A549 (cell line): ENCODE results near the gene NTS.

Source experiments
- CTCF ChIP-seq: fragments of >200 bp; sonication (Bioruptor Twin); formaldehyde crosslinking; IDR thresholded peaks from 3 replicates; pipeline ENCODE4 v1.5.1; 2016
- HOXA7 ChIP-seq: fragments of 250-450 bp; sonication (Bioruptor Pico); IDR thresholded peaks from 2 replicates; pipeline ENCODE4 v1.5.0; 2020; ENCODE audit warnings: mild to moderate bottlenecking, moderate library complexity
- RFX5 ChIP-seq: fragments of 450-650 bp; IDR thresholded peaks from 2 replicates; pipeline ENCODE4 v1.7.1; 2014; ENCODE audit warnings: antibody characterized with exemption, mild to moderate bottlenecking, moderate library complexity

DNA sequence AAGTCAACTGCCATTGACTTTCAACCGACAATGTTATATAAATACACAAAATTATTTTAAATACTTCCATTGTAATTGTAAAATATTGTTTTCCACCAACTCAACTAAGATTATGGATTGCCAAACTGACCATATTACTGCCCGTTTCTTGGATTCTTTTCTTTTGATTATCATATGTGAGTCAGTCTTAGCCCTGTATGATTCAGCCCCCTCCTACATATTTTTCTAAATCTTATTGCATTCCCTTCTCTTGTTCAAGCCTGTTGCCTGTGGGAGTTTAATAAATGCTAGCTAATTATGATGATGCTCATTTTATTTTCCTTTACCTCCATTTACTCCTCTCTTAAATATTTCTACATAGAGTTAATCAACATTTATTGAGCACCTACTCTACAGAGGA, 44.7 kb upstream of the NTS start:
- TF ChIP-seq RFX5 = no peak
- TF ChIP-seq HOXA7 (CRISPR knock-in tag) = no peak
- TF ChIP-seq CTCF = no peak
